ENCODE data around the gene OLFM3.

The OLFM3 gene

GRCh38 chr1:101914473-101915242 lies 82.1 kb downstream of the OLFM3 start:
- Histone ChIP-seq H3K4me2 (ENCODE audit: low read length) (no peak overlapping the region), H3K27me3 (ENCODE audit: low read depth, low read length) (no peaks in the 10 kb centered on the region), H2AFZ (ENCODE audit: low read depth, low read length) (no peak overlapping the region), H3K27ac (ENCODE audit: low read length) (no peak overlapping the region), H4K20me1 (ENCODE audit: insufficient read depth, low read length) (no peaks in the 10 kb centered on the region), H3K36me3 (replicated peaks; ENCODE audit: low read depth, low read length) (no peaks in the 10 kb centered on the region), H3K9me3 (ENCODE audit: insufficient read depth, low read length) (no peaks in the 10 kb centered on the region), H3K79me2 (ENCODE audit: low read length) (no peaks in the 10 kb centered on the region), H3K9ac (ENCODE audit: low read length) (no peak overlapping the region), H3K4me1 (ENCODE audit: low read length) (no peaks in the 10 kb centered on the region), H3K4me3 (ENCODE audit: low read length) (no peak overlapping the region)
- TF ChIP-seq CTCF (IDR thresholded peaks at IDR 0.05; ENCODE audit: low read depth, low read length) = no peak
- no peak for TF ChIP-seq EZH2phosphoT487 (IDR thresholded peaks at IDR 0.05; ENCODE audit: low read depth)

GRCh38 chr1:101911894-101912293 lies 84.8 kb downstream of the OLFM3 start:
- Histone ChIP-seq H3K27me3 (ENCODE audit: low read depth, low read length) (no peaks in the 10 kb centered on the region), H3K79me2 (ENCODE audit: low read length) (no peaks in the 10 kb centered on the region), H3K27ac (ENCODE audit: low read length) (no peak overlapping the region), H3K4me2 (ENCODE audit: low read length) (no peak overlapping the region), H3K9me3 (ENCODE audit: insufficient read depth, low read length) (no peaks in the 10 kb centered on the region), H3K4me1 (ENCODE audit: low read length) (no peaks in the 10 kb centered on the region), H4K20me1 (ENCODE audit: insufficient read depth, low read length) (no peaks in the 10 kb centered on the region), H3K4me3 (ENCODE audit: low read length) (no peak overlapping the region), H2AFZ (ENCODE audit: low read depth, low read length) (no peak overlapping the region), H3K9ac (ENCODE audit: low read length) (no peak overlapping the region), H3K36me3 (replicated peaks; ENCODE audit: low read depth, low read length) (no peaks in the 10 kb centered on the region)
- TF ChIP-seq CTCF (IDR thresholded peaks at IDR 0.05; ENCODE audit: low read depth, low read length) (no peak), EZH2phosphoT487 (IDR thresholded peaks at IDR 0.05; ENCODE audit: low read depth) (no peak)

GRCh38 chr1:101908980-101909379 lies 87.7 kb downstream of the OLFM3 start:
- Histone ChIP-seq H3K4me1 (ENCODE audit: low read length) (no peaks in the 10 kb centered on the region), H2AFZ (ENCODE audit: low read depth, low read length) (no peak overlapping the region), H3K27ac (ENCODE audit: low read length) (no peak overlapping the region), H3K9me3 (ENCODE audit: insufficient read depth, low read length) (no peaks in the 10 kb centered on the region), H3K36me3 (replicated peaks; ENCODE audit: low read depth, low read length) (no peaks in the 10 kb centered on the region), H3K79me2 (ENCODE audit: low read length) (no peaks in the 10 kb centered on the region), H3K4me2 (ENCODE audit: low read length) (no peak overlapping the region), H3K9ac (ENCODE audit: low read length) (no peak overlapping the region), H3K4me3 (ENCODE audit: low read length) (no peak overlapping the region), H4K20me1 (ENCODE audit: insufficient read depth, low read length) (no peaks in the 10 kb centered on the region), H3K27me3 (ENCODE audit: low read depth, low read length) (no peaks in the 10 kb centered on the region)
- TF ChIP-seq EZH2phosphoT487 (IDR thresholded peaks at IDR 0.05; ENCODE audit: low read depth) = no peak
- TF ChIP-seq CTCF (IDR thresholded peaks at IDR 0.05; ENCODE audit: low read depth, low read length) = no peak

GRCh38 chr1:101907264-101907663 lies 89.5 kb downstream of the OLFM3 start:
- Histone ChIP-seq H3K4me2 (ENCODE audit: low read length) (no peak overlapping the region), H3K27me3 (ENCODE audit: low read depth, low read length) (no peaks in the 10 kb centered on the region), H3K79me2 (ENCODE audit: low read length) (no peaks in the 10 kb centered on the region), H3K27ac (ENCODE audit: low read length) (no peak overlapping the region), H3K4me1 (ENCODE audit: low read length) (peaks cover 5% of the 10 kb centered on the region), H3K9ac (ENCODE audit: low read length) (no peak overlapping the region), H3K9me3 (ENCODE audit: insufficient read depth, low read length) (no peaks in the 10 kb centered on the region), H3K36me3 (replicated peaks; ENCODE audit: low read depth, low read length) (no peaks in the 10 kb centered on the region), H3K4me3 (ENCODE audit: low read length) (no peak overlapping the region), H4K20me1 (ENCODE audit: insufficient read depth, low read length) (no peaks in the 10 kb centered on the region), H2AFZ (ENCODE audit: low read depth, low read length) (no peak overlapping the region)
- TF ChIP-seq EZH2phosphoT487 (IDR thresholded peaks at IDR 0.05; ENCODE audit: low read depth) = no peak
- TF ChIP-seq CTCF (IDR thresholded peaks at IDR 0.05; ENCODE audit: low read depth, low read length) = no peak
